ENCODE measurements around the gene STK32B.

DNA sequence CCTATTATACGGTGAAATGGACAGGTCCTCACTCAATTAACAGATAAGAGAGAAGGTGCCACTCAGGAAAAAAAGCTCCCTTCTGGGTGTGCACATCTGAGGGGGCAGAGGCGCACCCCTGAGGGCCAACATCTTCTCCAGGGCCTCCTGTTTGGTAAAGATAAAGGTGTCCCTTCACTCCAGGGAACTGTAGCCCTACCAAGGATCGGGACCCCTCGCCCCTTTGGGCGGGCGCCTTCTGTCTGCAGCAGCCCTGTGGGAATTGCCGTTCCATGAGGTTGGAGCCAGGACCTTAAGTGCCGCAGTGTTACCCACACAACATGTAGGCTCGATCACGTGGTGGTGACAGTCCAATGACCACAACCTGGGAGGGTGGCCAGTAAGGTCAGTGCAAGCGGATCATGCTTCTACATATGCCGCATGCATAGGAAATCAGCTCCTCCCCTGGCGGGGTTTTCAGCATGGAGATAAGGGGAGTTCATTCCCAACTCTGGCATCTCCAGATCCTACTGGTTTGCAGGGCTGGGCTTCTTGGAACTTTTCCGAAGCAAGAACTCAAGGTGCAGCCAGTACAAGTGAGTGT, 403.8 kb downstream of the STK32B start:
- TF ChIP-seq, protein P1, sequence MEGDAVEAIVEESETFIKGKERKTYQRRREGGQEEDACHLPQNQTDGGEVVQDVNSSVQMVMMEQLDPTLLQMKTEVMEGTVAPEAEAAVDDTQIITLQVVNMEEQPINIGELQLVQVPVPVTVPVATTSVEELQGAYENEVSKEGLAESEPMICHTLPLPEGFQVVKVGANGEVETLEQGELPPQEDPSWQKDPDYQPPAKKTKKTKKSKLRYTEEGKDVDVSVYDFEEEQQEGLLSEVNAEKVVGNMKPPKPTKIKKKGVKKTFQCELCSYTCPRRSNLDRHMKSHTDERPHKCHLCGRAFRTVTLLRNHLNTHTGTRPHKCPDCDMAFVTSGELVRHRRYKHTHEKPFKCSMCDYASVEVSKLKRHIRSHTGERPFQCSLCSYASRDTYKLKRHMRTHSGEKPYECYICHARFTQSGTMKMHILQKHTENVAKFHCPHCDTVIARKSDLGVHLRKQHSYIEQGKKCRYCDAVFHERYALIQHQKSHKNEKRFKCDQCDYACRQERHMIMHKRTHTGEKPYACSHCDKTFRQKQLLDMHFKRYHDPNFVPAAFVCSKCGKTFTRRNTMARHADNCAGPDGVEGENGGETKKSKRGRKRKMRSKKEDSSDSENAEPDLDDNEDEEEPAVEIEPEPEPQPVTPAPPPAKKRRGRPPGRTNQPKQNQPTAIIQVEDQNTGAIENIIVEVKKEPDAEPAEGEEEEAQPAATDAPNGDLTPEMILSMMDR (IDR thresholded peaks at IDR 0.05) = no peak
- TF ChIP-seq ZFX (IDR thresholded peaks at IDR 0.05; ENCODE audit: borderline replicate concordance) = no peak

All from 22Rv1 (cell line).